Daoy (cell line): ENCODE results near the gene VSIR. TPM values are rescaled to one million over a fixed set of nuclear protein-coding genes. Genes with fewer than 3 reads are reported as not detected.

Experiments
- total RNA-seq: library from RNA; depleted of rRNA; stranded (reverse); fragments of >200 nt; shearing (Covaris generic); gene quantifications from 2 replicates; pipeline ENCODE4 v1.2.3, GENCODE V29; 2014; rRNA removed

Gene VSIR
- total RNA-seq, 1 experiment from 2014 or later: 1.5 TPM

Other genes with a start within 250 kb of the VSIR start
- not detected in 2 replicates for gene C10orf105, start 53.7 kb downstream of the VSIR start, total RNA-seq
- 155 and 187 TPM in 2 replicates for gene PSAP, start 77.7 kb upstream of the VSIR start, total RNA-seq
- 6.8 and 7.5 TPM in 2 replicates for gene CHST3, start 190.9 kb upstream of the VSIR start, total RNA-seq